OCI-LY1 (cell line): ENCODE measurements around the gene MEGF6.

Experiments used
- H2AFZ ChIP-seq: fragments of 200-600 bp; sonication (generic), shearing (Covaris generic); 2 replicates; pipeline ENCODE4 v1.6.0; 2014; ENCODE audit warnings: antibody characterized with exemption, mild to moderate bottlenecking, low read length
- H3F3A ChIP-seq: fragments of 200-600 bp; sonication (generic), shearing (Covaris generic); 2 replicates; pipeline ENCODE4 v1.6.0; 2014; ENCODE audit warnings: mild to moderate bottlenecking, antibody characterized with exemption, low read length, moderate library complexity; ENCODE audit not compliant: insufficient read depth
- H3K27ac ChIP-seq: fragments of 200-600 bp; sonication (generic); 2 replicates; pipeline ENCODE4 v1.5.1; 2014; ENCODE audit warnings: low read length, mixed run types, mild to moderate bottlenecking, low read depth; ENCODE audit not compliant: poor library complexity, severe bottlenecking
- H3K27me3 ChIP-seq: fragments of 200-600 bp; sonication (generic); 2 replicates; pipeline ENCODE4 v1.6.0; 2014; ENCODE audit warnings: antibody characterized with exemption, mild to moderate bottlenecking, low read length, moderate library complexity; ENCODE audit not compliant: insufficient read depth
- H3K36me3 ChIP-seq: fragments of 200-600 bp; sonication (generic); 2 replicates; pipeline ENCODE4 v1.6.1; 2014; ENCODE audit warnings: mild to moderate bottlenecking, antibody characterized with exemption, low read length, moderate library complexity, mixed read lengths; ENCODE audit not compliant: insufficient read depth
- H3K4me1 ChIP-seq: fragments of 200-600 bp; sonication (generic); 2 replicates; pipeline ENCODE4 v1.5.1; 2014; ENCODE audit warnings: mild to moderate bottlenecking, low read length, moderate library complexity; ENCODE audit not compliant: insufficient read depth, severe bottlenecking
- H3K4me2 ChIP-seq: fragments of 200-600 bp; sonication (generic), shearing (Covaris generic); 2 replicates; pipeline ENCODE4 v1.6.1; 2014; ENCODE audit warnings: low read length
- H3K4me3 ChIP-seq: fragments of 200-600 bp; sonication (generic); 2 replicates; pipeline ENCODE4 v1.5.1; 2014; ENCODE audit warnings: low read length, low read depth, mild to moderate bottlenecking, mixed read lengths; ENCODE audit not compliant: poor library complexity, severe bottlenecking
- H3K79me2 ChIP-seq: fragments of 200-600 bp; shearing (Covaris generic); 2 replicates; pipeline ENCODE4 v1.6.1; 2016; ENCODE audit warnings: mixed run types, low read length, mixed read lengths; ENCODE audit not compliant: insufficient read depth
- H3K9ac ChIP-seq: fragments of 200-600 bp; sonication (generic), shearing (Covaris generic); 2 replicates; pipeline ENCODE4 v1.6.1; 2014; ENCODE audit warnings: mild to moderate bottlenecking, low read length, mixed read lengths
- H3K9me2 ChIP-seq: fragments of 200-600 bp; sonication (generic), shearing (Covaris generic); 2 replicates; pipeline ENCODE4 v1.6.1; 2014; ENCODE audit warnings: low read depth, mild to moderate bottlenecking, low read length, mixed read lengths
- H3K9me3 ChIP-seq: fragments of 200-600 bp; shearing (Covaris generic); 2 replicates; pipeline ENCODE4 v1.6.1; 2014; ENCODE audit warnings: low read length, mixed read lengths
- H4K20me1 ChIP-seq: fragments of 200-600 bp; sonication (generic), shearing (Covaris generic); 2 replicates; pipeline ENCODE4 v1.6.0; 2016; ENCODE audit warnings: mild to moderate bottlenecking, low read length; ENCODE audit not compliant: insufficient read depth
- EZH2 ChIP-seq: fragments of 200-600 bp; sonication (generic), shearing (Covaris generic); IDR thresholded peaks from 2 replicates; pipeline ENCODE4 v1.8.0; 2017; ENCODE audit warnings: borderline replicate concordance, mixed run types, mild to moderate bottlenecking, antibody characterized with exemption, low read length, moderate library complexity, mixed read lengths
- TF ChIP-seq, protein P1 (sequence below): fragments of 200-600 bp; sonication (generic), shearing (Covaris generic); IDR thresholded peaks from 2 replicates; pipeline ENCODE4 v1.5.1; 2017; ENCODE audit warnings: mild to moderate bottlenecking, antibody characterized with exemption, low read length, moderate library complexity, mixed read lengths

The MEGF6 gene

GRCh38 chr1:3609769-3610526 is 1.4 kb downstream of the MEGF6 start:
- TF ChIP-seq, protein P1, sequence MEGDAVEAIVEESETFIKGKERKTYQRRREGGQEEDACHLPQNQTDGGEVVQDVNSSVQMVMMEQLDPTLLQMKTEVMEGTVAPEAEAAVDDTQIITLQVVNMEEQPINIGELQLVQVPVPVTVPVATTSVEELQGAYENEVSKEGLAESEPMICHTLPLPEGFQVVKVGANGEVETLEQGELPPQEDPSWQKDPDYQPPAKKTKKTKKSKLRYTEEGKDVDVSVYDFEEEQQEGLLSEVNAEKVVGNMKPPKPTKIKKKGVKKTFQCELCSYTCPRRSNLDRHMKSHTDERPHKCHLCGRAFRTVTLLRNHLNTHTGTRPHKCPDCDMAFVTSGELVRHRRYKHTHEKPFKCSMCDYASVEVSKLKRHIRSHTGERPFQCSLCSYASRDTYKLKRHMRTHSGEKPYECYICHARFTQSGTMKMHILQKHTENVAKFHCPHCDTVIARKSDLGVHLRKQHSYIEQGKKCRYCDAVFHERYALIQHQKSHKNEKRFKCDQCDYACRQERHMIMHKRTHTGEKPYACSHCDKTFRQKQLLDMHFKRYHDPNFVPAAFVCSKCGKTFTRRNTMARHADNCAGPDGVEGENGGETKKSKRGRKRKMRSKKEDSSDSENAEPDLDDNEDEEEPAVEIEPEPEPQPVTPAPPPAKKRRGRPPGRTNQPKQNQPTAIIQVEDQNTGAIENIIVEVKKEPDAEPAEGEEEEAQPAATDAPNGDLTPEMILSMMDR: no peak
- no peak for TF ChIP-seq EZH2
- Histone ChIP-seq H2AFZ (no peak overlapping the region), H3K9me3 (no peaks in the 10 kb centered on the region), H3F3A (no peaks in the 10 kb centered on the region), H3K4me1 (no peaks in the 10 kb centered on the region), H3K9me2 (no peaks in the 10 kb centered on the region), H3K4me3 (no peak overlapping the region), H3K36me3 (no peaks in the 10 kb centered on the region), H3K79me2 (no peaks in the 10 kb centered on the region), H3K27ac (no peak overlapping the region), H3K27me3 (peaks cover 7% of the 10 kb centered on the region; the same call in 1 of the 2 replicates), H3K4me2 (no peak overlapping the region), H3K9ac (no peak overlapping the region), H4K20me1 (no peaks in the 10 kb centered on the region)

GRCh38 chr1:3609016-3609768 is 2.1 kb downstream of the MEGF6 start:
- no peak overlapping the region for H3K4me3 ChIP-seq
- H3K9me2 ChIP-seq: no peaks in the 10 kb centered on the region
- H4K20me1 ChIP-seq: no peaks in the 10 kb centered on the region
- TF ChIP-seq, protein P1: no peak
- no peak for TF ChIP-seq EZH2
- peaks cover 11% of the 10 kb centered on the region; the same call in 1 of the 2 replicates for H3K27me3 ChIP-seq
- H2AFZ ChIP-seq: no peak overlapping the region
- no peaks in the 10 kb centered on the region for H3K36me3 ChIP-seq
- H3K9me3 ChIP-seq: no peaks in the 10 kb centered on the region
- H3K79me2 ChIP-seq: no peaks in the 10 kb centered on the region
- no peaks in the 10 kb centered on the region for H3F3A ChIP-seq
- no peak overlapping the region for H3K4me2 ChIP-seq
- H3K9ac ChIP-seq: no peak overlapping the region
- H3K27ac ChIP-seq: no peak overlapping the region
- H3K4me1 ChIP-seq: no peaks in the 10 kb centered on the region

GRCh38 chr1:3608154-3608553 is 3.2 kb downstream of the MEGF6 start:
- Histone ChIP-seq H3K36me3 (no peaks in the 10 kb centered on the region), H2AFZ (no peak overlapping the region), H3K4me3 (no peak overlapping the region), H3F3A (no peaks in the 10 kb centered on the region), H3K79me2 (no peaks in the 10 kb centered on the region), H4K20me1 (no peaks in the 10 kb centered on the region), H3K27ac (no peak overlapping the region), H3K9ac (no peak overlapping the region), H3K4me2 (no peak overlapping the region), H3K9me3 (no peaks in the 10 kb centered on the region), H3K4me1 (no peaks in the 10 kb centered on the region), H3K9me2 (no peaks in the 10 kb centered on the region), H3K27me3 (peaks cover 12% of the 10 kb centered on the region; the same call in 1 of the 2 replicates)
- TF ChIP-seq EZH2: no peak
- TF ChIP-seq, protein P1: no peak
